ENCODE results near the gene ADARB2.
"Not testable (repeated sequence)": the region's sequence is repeated elsewhere in the genome, so short reads cannot be mapped to it uniquely, and the experiment has no call there.

ADARB2 gene

DNA sequence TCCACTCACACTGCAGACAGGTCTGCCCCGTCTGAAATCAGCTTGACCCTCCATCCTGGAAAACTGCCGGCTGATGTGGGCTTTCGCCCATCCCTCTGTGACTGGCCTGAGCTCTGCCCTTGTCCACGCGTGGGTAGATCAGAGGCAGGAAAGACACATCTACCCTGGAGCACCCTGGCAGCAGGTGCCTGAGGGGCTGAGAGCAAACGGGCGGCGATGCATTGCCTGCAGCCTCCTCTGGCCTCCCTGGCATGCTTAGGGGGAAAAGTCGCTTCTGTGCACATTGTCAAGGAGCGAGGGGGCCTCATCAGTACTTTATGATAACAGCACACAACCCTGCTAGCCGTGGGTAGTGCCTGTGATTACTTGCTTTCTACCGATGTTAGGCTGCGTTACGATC lies 109.4 kb downstream of the ADARB2 start:
- Mint-ChIP-seq H3K27me3 (peaks cover 20 to 43% of the 10 kb centered on the region in 2 donors), H3K27ac (no peak overlapping the region), H3K4me1 (peaks cover 0 to 6% of the 10 kb centered on the region in 2 donors), H3K9me3 (peaks cover 0 to 3% of the 10 kb centered on the region in 2 donors), H3K36me3 (no peaks in the 10 kb centered on the region), H3K4me3 (no peak overlapping the region)
- ATAC-seq (replicated peaks) (no peak), DNase-seq (no peak)

DNA sequence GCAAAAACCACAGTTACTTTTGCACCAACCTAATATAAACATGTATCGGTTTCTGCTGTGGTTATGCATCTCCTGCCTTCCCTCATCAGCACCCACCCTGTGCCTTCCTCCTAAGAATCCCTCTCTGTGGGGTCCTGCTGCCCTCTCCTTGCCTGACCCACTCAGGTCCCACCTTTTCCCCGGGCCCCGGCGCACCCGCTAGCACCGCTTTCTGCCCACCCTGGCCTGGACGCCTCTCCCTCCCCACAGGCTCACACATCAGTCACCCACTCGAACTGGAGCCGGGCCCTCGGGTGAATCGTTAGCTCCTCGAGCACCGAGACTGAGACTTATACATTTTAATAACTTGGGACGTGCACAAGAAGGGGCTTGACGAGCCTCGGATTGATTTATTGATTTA lies 110.5 kb downstream of the ADARB2 start:
- no peak for ATAC-seq (replicated peaks)
- H3K9me3 Mint-ChIP-seq: peaks cover 3% of the 10 kb centered on the region in 2 donors
- peaks cover 0 to 6% of the 10 kb centered on the region in 2 donors for H3K4me1 Mint-ChIP-seq
- no peak overlapping the region for H3K27ac Mint-ChIP-seq
- H3K27me3 Mint-ChIP-seq: peaks cover 19 to 38% of the 10 kb centered on the region in 2 donors
- H3K36me3 Mint-ChIP-seq: no peaks in the 10 kb centered on the region
- DNase-seq: no peak
- H3K4me3 Mint-ChIP-seq: no peak overlapping the region

DNA sequence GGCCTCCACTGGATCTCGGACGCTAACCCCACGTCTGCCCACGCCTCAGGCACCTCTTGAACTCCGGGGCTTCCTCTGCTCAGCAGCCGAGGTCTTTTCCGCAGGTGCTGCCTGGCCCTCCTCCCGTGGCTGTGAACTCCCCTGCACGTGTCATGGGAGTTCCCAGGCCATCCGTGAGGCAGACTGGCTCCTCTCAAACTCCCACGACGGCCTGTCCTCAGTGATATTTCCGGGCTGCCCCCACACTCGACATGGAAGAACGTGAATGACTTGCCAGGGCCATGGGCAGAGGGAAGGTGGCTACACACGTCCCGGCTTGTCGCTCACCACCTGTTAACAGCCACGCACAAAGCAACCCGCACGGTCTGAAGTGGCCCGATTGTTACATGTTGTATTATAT lies 110.9 kb downstream of the ADARB2 start:
- Mint-ChIP-seq H3K4me3 (no peak overlapping the region), H3K9me3 (peaks cover 3% of the 10 kb centered on the region in 2 donors), H3K27ac (no peak overlapping the region), H3K27me3 (peaks cover 16 to 37% of the 10 kb centered on the region in 2 donors), H3K36me3 (no peaks in the 10 kb centered on the region), H3K4me1 (peaks cover 0 to 6% of the 10 kb centered on the region in 2 donors)
- DNase-seq: no peak
- no peak for ATAC-seq (replicated peaks)

DNA sequence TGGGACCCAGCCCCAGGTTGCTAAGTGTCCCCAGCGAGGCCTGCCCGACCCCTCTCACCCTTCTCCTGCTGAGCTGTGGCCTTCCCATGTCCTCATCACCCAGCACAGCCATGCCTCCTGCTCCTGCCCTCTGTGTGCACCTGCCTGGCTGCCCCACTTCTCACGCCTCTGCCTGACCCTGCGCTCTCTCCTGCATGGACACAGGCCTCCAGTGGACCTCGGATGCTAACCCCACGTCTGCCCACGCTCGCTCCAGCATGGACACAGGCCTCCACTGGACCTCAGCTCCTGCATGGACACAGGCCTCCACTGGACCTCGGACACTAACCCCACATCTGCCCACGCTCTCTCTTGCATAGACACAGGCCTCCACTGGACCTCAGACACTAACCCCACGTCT lies 111.6 kb downstream of the ADARB2 start:
- Mint-ChIP-seq H3K27ac (no peak overlapping the region), H3K4me1 (peaks cover 0 to 6% of the 10 kb centered on the region in 2 donors), H3K36me3 (no peaks in the 10 kb centered on the region), H3K27me3 (peaks cover 9 to 30% of the 10 kb centered on the region in 2 donors), H3K9me3 (peaks cover 0 to 3% of the 10 kb centered on the region in 2 donors), H3K4me3 (no peak overlapping the region)
- DNase-seq: no peak
- ATAC-seq (replicated peaks): no peak

DNA sequence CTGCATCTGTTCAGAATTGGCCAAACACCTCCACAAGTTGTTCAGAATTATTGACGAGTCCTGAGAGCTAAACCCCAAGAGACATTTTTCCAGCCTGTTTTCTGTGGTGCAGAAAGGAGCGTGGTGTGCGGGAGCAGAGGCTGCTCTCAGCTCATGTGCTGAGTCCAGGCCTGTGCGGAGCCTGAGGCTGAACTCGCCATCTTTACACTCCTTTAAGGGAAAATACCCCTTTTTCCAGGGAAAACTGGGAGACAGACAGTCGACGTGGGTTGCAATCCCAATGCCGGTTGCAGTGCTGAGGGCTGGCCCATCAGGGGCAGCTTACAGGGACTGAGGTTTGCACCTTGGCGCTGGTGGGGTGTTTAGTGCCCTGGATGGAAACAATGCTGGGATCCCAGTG lies 112.2 kb downstream of the ADARB2 start:
- Mint-ChIP-seq H3K4me1 (peaks cover 0 to 6% of the 10 kb centered on the region in 2 donors), H3K27ac (no peak overlapping the region), H3K9me3 (peaks cover 1 to 3% of the 10 kb centered on the region in 2 donors), H3K27me3 (peaks cover 12 to 24% of the 10 kb centered on the region in 2 donors), H3K36me3 (no peaks in the 10 kb centered on the region), H3K4me3 (no peak overlapping the region)
- DNase-seq: no peak
- no peak for ATAC-seq (replicated peaks)

DNA sequence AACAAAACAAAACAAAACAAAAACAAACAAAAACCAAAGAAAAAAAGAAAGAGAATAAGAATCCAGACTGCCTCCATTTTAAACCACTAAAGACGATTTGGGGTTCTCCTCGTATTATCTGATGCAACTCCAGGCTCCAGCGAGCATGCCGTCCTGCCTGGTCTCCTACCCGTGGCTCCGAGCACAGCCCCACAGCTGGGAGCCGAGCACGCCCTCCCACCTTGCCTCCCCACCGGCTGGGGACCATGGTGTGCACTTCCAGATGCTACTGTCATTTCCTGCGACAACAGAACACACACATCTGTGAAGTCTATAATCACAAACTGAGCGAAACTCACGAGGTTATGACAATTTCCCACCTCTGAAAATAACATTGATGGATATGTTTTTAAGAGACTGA lies 113.1 kb downstream of the ADARB2 start:
- ATAC-seq (replicated peaks): no peak
- Mint-ChIP-seq H3K9me3 (peaks cover 2 to 3% of the 10 kb centered on the region in 2 donors), H3K4me1 (peaks cover 0 to 3% of the 10 kb centered on the region in 2 donors)

DNA sequence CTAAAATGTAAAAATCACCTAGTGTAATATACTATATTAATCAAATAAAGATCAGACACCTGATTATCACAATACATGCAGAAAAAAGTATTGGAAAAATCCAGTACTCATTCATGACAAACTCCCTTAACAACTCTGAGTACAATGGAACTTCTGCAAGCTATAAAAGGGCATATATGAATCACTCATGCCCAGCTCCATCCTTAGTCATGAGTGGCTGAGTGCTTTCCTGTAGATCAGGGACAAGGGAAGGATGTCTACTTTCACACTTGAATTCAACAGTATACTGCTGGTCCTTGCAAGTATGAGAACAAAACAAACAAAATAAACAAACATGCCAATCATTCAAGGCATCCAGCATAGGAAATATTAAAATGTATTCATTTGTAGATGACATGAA lies 116.5 kb downstream of the ADARB2 start:
- H3K27me3 Mint-ChIP-seq: peaks cover 19 to 32% of the 10 kb centered on the region in 2 donors
- ATAC-seq (replicated peaks) (no peak), DNase-seq (no peak)
- H3K36me3 Mint-ChIP-seq: peaks cover 3% of the 10 kb centered on the region in 2 donors
- peaks cover 5 to 6% of the 10 kb centered on the region in 2 donors for H3K9me3 Mint-ChIP-seq
- no peak overlapping the region for H3K27ac Mint-ChIP-seq
- H3K4me3 Mint-ChIP-seq: no peak overlapping the region
- peaks cover 8 to 15% of the 10 kb centered on the region in 2 donors for H3K4me1 Mint-ChIP-seq

More for the DNA sequence above, 113.1 kb downstream of the ADARB2 start:
- no peak overlapping the region for H3K4me3 Mint-ChIP-seq
- no peaks in the 10 kb centered on the region for H3K36me3 Mint-ChIP-seq
- no peak for DNase-seq
- H3K27ac Mint-ChIP-seq: no peak overlapping the region
- H3K27me3 Mint-ChIP-seq: peaks cover 14 to 19% of the 10 kb centered on the region in 2 donors

DNA sequence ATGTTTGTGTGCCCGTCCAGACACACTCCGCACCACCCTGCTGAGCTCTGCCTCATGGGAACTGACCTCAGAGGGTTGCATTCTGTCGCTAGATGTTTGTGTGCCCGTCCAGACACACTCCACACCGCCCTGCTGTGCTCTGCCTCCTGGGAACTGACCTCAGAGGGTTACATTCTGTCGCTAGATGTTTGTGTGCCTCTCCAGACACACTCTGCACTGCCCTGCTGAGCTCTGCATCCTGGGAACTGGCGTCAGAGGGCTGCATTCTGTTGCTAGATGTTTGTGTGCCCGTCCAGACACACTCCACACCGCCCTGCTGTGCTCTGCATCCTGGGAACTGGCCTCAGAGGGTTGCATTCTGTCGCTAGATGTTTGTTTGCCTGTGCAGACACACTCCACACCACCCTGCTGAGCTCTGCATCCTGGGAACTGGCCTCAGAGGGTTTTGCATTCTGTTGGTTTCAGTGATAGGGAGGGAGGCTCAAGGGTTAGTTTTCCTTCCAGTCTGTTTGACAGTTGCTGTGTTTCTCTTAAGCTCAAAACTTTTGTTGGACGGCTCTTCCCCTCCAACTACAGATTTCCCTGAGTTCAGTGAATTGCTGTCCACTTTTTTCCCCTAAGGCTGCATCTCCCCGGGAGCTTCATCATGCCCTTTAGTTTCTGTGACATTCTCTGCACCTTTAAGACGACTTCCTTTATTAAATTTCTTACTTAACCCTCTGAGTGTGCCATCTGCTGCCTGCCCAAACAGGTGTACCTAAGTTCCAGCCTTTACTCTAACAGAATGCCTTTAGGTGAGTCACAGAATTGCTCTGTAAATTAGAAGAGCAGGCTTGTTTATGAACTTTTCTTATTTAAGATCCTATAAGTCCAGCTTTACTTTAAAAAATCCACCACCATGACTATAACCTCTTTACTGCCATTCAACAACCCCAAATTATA lies 119.7 kb downstream of the ADARB2 start:
- peaks cover 14 to 36% of the 10 kb centered on the region in 2 donors for H3K27me3 Mint-ChIP-seq
- not testable (repeated sequence) for DNase-seq; H3K36me3 Mint-ChIP-seq; H3K27ac Mint-ChIP-seq; H3K4me3 Mint-ChIP-seq; H3K9me3 Mint-ChIP-seq; ATAC-seq (replicated peaks)
- peaks cover 8 to 15% of the 10 kb centered on the region in 2 donors for H3K4me1 Mint-ChIP-seq

DNA sequence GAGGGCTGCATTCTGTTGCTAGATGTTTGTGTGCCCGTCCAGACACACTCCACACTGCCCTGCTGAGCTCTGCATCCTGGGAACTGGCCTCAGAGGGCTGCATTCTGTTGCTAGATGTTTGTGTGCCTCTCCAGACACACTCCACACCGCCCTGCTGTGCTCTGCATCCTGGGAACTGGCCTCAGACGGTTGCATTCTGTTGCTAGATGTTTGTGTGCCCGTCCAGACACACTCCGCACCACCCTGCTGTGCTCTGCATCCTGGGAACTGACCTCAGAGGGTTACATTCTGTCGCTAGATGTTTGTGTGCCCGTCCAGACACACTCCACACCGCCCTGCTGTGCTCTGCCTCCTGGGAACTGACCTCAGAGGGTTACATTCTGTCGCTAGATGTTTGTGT lies 120.6 kb downstream of the ADARB2 start:
- not testable (repeated sequence) for ATAC-seq (replicated peaks); H3K9me3 Mint-ChIP-seq; H3K4me3 Mint-ChIP-seq; DNase-seq; H3K36me3 Mint-ChIP-seq; H3K27ac Mint-ChIP-seq
- Mint-ChIP-seq H3K4me1 (peaks cover 8 to 15% of the 10 kb centered on the region in 2 donors), H3K27me3 (peaks cover 17 to 39% of the 10 kb centered on the region in 2 donors)

DNA sequence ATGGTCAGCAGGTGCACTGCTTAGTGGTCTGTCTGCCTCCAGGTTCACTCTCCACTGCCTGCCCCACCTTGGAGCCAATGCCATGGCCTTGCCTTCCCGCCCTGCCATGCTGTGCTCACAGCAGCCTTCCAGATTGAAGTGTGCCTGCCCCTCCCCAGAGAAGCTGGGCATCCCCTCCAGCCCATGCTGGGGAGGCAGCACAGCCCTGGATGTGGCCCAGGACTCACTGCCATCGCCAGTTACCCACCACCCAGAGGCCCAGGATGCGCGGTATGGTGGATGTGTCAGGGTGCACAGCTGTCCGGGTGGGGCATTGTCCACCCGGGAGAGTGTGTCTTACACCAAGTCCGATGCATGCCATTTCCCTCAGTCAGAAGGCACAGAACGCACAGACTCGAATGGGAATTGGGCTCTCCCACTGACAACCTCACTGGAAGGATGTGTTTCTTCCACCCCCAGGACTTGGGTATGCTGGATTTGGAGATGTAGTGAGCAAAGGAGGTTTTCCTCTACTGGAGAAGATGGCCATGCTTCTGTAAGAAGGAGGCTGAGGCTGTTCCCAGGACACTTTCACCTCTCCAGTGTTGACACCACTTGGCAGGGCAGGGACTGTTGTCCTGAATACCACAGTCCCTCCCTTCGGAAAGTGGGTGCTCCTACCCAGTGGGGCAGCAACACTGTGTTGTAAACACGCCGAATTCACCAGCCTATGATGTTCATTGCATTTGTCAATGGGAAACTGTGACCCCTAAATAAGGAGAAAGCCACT lies 122.0 kb downstream of the ADARB2 start:
- peaks cover 4 to 5% of the 10 kb centered on the region in 2 donors for H3K9me3 Mint-ChIP-seq
- H3K4me3 Mint-ChIP-seq: no peak overlapping the region
- ATAC-seq (replicated peaks): no peak
- DNase-seq: no peak
- peaks cover 3% of the 10 kb centered on the region in 2 donors for H3K36me3 Mint-ChIP-seq
- peaks cover 31 to 53% of the 10 kb centered on the region in 2 donors for H3K27me3 Mint-ChIP-seq
- H3K4me1 Mint-ChIP-seq: peaks cover 8 to 15% of the 10 kb centered on the region in 2 donors
- H3K27ac Mint-ChIP-seq: no peak overlapping the region

DNA sequence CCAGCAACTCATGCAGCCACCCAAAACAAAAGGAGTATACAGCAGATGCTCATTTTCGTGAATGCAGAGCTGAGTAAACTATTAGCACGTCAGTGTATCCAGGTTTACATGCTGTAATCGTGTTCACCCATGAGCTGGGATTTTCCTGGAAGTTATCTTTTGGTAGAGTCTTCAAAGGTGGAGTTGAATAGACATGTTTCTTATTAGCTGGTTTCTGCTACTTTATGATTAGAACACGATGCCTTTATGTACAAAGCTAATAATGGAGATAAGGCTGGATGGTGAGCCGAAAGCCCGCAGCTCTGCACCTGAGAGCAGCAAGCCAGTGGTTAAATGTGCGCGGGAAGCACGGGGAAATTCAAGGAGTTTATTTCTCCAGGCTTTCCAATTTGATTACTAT lies 123.8 kb downstream of the ADARB2 start:
- Mint-ChIP-seq H3K9me3 (no peaks in the 10 kb centered on the region), H3K4me3 (no peak overlapping the region), H3K27ac (no peak overlapping the region), H3K4me1 (peaks cover 15 to 26% of the 10 kb centered on the region in 2 donors), H3K27me3 (peaks cover 46 to 60% of the 10 kb centered on the region in 2 donors), H3K36me3 (no peaks in the 10 kb centered on the region)
- ATAC-seq (replicated peaks) (no peak), DNase-seq (no peak)

DNA sequence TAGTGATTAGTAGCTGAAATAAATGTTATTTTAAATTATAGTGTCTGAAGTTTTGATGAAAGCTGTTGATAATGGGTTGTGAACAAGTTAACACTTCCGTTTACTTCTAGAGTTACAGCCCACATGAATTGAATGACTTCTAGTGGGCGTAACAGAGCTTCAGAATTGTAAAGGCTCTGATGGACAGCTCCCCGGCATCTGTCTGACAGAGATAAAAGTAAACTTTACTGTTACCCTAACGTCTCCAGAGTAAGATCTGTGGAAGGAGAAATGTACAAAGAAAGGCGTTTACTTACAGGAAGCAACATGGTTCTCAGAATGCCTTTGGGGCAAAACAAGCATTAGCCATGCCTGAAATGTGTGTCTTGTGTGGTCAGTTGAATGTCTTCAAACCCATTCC lies 124.4 kb downstream of the ADARB2 start:
- Mint-ChIP-seq H3K9me3 (no peaks in the 10 kb centered on the region), H3K27ac (no peak overlapping the region), H3K4me1 (peaks cover 21 to 28% of the 10 kb centered on the region in 2 donors), H3K36me3 (no peaks in the 10 kb centered on the region), H3K27me3 (peaks cover 50 to 64% of the 10 kb centered on the region in 2 donors), H3K4me3 (no peak overlapping the region)
- DNase-seq (no peak), ATAC-seq (replicated peaks) (no peak)

DNA sequence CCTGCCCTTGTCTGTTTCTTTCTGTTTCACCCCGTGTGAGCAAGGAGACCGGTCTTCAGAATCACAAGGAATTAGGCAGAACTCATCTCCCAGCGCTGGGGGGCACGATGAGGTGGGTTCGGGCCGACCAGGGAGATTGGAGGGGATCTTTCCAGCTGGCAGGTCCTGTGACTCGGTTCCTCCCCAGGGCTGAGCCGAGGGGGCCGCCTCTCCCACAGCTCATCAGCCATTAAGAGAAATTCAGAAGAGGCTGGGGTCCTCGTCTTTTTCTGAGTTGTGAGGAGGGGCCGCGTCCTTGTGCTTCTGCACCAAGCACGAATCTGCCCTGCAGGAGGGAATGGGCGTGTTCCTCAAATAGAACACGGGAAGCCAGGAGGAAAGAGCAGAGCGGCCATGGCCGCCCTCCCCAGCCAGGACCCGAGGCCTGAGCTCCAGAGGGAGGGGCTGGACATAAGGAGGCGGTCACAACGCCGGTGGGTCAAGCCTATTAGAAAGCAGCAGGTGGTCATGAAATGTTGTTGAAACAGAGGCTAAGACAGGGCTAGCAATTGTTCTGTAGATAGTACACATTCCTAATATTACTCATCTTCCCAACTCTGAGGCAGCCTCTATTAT lies 125.3 kb downstream of the ADARB2 start:
- ATAC-seq (replicated peaks) (no peak), DNase-seq (no peak)
- peaks cover 50 to 63% of the 10 kb centered on the region in 2 donors for H3K27me3 Mint-ChIP-seq
- H3K9me3 Mint-ChIP-seq: no peaks in the 10 kb centered on the region
- peaks cover 17 to 22% of the 10 kb centered on the region in 2 donors for H3K4me1 Mint-ChIP-seq
- H3K4me3 Mint-ChIP-seq: no peak overlapping the region
- H3K27ac Mint-ChIP-seq: no peak overlapping the region
- H3K36me3 Mint-ChIP-seq: no peaks in the 10 kb centered on the region
